HL-60 (cell line): ENCODE data around the gene BLTP2.

Experiments
- DNase-seq, 2 experiments: peaks; one replicate each; pipeline ENCODE4 v3.0.0-alpha.2; 2010 to 2020; ENCODE audit warnings: low read depth in 1 of 2, low spot score in 1 of 2
- H3K27ac ChIP-seq: fragments of 250-450 bp; sonication (Bioruptor Pico); replicated peaks from 2 replicates; pipeline ENCODE4 v1.5.1; 2020; ENCODE audit warnings: mild to moderate bottlenecking, moderate library complexity
- H3K27me3 ChIP-seq: fragments of 250-450 bp; sonication (Bioruptor Pico); 2 replicates; pipeline ENCODE4 v1.5.1; 2021; ENCODE audit warnings: mild to moderate bottlenecking, moderate library complexity; ENCODE audit not compliant: insufficient read depth, poor library complexity, severe bottlenecking
- H3K4me3 ChIP-seq: replicated peaks from 2 replicates; pipeline ENCODE4 v1.5.1; 2011; ENCODE audit warnings: mild to moderate bottlenecking, control low read depth, low read length; ENCODE audit not compliant: insufficient read depth
- GABPA ChIP-seq: IDR thresholded peaks from 2 replicates; pipeline ENCODE4 v1.6.1; 2012; ENCODE audit warnings: low read depth
- POLR2AphosphoS5 ChIP-seq: IDR thresholded peaks from 2 replicates; pipeline ENCODE4 v1.6.1; 2012; ENCODE audit warnings: low read depth
- SPI1 ChIP-seq: IDR thresholded peaks from 2 replicates; pipeline ENCODE4 v1.6.1; 2012; ENCODE audit warnings: low read depth, mild to moderate bottlenecking, borderline replicate concordance
- long read RNA-seq: library from polyadenylated mRNA; unstranded; transcript quantifications from one replicate; pipeline ENCODE4 v2.0.0, GENCODE V29; 2020
- TF ChIP-seq, protein P1 (sequence below): IDR thresholded peaks from one replicate; pipeline ENCODE4 v1.5.1; 2011; ENCODE audit warnings: low read length, control low read depth, inconsistent platforms; ENCODE audit not compliant: insufficient read depth
- TF ChIP-seq, protein P2 (sequence below): IDR thresholded peaks from 2 replicates; pipeline ENCODE4 v1.6.1; 2012; ENCODE audit warnings: low read depth; ENCODE audit not compliant: insufficient replicate concordance

Gene BLTP2
- long read RNA-seq, transcript KIAA0100-210 (11 exons, 1,582 nt), result major isoform, 13 of 48 reads
- long read RNA-seq, partial matches to known transcripts, result 23 of 48 reads
- long read RNA-seq, other reads (novel, unspliced or antisense), result 11 of 48 reads

DNA sequence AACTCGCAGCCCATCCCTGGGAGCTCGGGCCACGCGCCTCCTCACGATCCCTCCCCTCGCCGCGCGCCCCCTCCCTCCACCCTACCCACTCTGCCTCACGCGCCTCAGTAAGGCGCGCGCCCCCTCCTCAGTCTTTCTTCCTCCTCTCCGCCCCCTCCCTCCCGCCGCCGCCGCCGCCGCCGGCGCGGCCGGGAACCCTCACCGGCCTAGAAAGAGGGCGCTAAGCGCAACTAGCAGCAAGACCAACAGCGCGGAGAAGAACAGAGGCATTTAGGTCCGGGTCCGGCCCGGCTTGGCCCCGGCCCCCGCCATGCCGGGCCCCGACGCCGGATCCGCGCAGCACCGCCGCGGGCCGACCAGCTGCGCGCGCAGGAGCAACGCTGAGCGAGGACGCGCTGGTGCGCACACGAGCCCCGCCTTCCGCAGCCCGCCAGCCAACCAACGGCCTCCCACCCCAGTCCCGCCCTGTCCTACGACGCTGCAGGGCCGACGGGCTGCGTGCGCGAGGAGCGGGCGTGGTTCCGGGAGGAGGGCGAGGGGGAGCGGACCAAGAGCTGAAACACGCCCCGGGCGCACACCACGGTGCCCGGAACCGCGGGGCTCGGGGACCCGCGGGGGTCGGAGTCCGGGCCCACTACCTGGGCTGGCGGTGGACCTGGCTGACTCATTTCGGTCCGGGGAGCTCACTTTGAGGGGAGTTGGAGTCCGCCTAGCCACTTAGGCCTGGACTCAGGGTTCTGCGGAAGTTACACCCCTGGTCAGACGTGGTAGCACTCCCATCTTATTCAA lies at the start of gene BLTP2:
BLTP2 (minus strand) TSS at position 372 of the 789 bp plus-strand sequence; CDS start at position 270, 102 bp downstream.
- Histone ChIP-seq H3K27ac (peak within 1 kb of the TSS; percentile 76), H3K27me3 (no peaks in the 10 kb centered on the region), H3K4me3 (peak within 1 kb of the TSS; percentile 74)
- TF ChIP-seq GABPA, result peak; percentile 65
- TF ChIP-seq SPI1, result no peak; the same call in 1 of the 2 replicates
- DNase-seq, result peak; percentile 93 to 97

DNA sequence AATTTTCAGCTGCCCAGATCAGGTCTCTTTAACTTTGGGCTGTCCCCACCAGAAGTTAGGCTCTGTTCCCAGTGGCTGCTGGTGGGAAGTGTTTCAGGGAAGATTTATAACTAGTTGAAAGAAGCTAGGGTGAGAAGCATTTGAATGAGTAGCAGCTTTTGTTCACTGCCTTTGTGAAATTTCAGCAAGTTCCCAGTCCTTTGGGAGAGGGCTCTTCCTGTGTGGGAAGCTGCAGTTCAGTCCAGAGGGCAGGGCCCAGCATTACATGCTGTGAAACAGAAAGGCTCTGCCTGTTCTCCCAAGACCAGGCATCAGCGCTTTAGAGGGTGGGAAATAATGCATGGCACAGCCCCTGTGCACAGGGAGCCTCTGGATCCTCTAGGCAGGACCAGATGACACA lies 48.9 kb upstream of the BLTP2 start:
- no peak overlapping the region for H3K4me3 ChIP-seq

DNA sequence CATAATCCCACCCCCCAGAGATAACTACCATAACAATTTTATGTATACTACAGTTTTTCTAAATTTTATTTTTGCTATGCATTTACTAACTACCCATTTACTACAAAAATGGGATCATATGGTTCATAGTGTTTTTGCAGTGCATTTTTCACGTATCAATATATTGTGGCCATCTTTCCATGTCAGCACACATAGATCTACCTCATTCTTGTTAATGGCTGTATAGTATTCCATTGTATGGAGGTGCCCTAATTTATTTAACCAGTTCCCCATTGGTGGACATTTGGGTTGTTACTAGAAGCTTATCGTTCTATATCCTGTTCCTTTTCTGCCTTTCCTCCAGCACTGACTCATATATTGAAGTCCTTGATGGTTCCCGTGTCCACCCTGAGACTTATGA lies 44.1 kb upstream of the BLTP2 start:
- no peak overlapping the region for H3K4me3 ChIP-seq
- no peak overlapping the region for H3K27ac ChIP-seq
- TF ChIP-seq, protein P1, sequence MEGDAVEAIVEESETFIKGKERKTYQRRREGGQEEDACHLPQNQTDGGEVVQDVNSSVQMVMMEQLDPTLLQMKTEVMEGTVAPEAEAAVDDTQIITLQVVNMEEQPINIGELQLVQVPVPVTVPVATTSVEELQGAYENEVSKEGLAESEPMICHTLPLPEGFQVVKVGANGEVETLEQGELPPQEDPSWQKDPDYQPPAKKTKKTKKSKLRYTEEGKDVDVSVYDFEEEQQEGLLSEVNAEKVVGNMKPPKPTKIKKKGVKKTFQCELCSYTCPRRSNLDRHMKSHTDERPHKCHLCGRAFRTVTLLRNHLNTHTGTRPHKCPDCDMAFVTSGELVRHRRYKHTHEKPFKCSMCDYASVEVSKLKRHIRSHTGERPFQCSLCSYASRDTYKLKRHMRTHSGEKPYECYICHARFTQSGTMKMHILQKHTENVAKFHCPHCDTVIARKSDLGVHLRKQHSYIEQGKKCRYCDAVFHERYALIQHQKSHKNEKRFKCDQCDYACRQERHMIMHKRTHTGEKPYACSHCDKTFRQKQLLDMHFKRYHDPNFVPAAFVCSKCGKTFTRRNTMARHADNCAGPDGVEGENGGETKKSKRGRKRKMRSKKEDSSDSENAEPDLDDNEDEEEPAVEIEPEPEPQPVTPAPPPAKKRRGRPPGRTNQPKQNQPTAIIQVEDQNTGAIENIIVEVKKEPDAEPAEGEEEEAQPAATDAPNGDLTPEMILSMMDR, result no peak
- TF ChIP-seq, protein P2, sequence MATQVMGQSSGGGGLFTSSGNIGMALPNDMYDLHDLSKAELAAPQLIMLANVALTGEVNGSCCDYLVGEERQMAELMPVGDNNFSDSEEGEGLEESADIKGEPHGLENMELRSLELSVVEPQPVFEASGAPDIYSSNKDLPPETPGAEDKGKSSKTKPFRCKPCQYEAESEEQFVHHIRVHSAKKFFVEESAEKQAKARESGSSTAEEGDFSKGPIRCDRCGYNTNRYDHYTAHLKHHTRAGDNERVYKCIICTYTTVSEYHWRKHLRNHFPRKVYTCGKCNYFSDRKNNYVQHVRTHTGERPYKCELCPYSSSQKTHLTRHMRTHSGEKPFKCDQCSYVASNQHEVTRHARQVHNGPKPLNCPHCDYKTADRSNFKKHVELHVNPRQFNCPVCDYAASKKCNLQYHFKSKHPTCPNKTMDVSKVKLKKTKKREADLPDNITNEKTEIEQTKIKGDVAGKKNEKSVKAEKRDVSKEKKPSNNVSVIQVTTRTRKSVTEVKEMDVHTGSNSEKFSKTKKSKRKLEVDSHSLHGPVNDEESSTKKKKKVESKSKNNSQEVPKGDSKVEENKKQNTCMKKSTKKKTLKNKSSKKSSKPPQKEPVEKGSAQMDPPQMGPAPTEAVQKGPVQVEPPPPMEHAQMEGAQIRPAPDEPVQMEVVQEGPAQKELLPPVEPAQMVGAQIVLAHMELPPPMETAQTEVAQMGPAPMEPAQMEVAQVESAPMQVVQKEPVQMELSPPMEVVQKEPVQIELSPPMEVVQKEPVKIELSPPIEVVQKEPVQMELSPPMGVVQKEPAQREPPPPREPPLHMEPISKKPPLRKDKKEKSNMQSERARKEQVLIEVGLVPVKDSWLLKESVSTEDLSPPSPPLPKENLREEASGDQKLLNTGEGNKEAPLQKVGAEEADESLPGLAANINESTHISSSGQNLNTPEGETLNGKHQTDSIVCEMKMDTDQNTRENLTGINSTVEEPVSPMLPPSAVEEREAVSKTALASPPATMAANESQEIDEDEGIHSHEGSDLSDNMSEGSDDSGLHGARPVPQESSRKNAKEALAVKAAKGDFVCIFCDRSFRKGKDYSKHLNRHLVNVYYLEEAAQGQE, result no peak
- no peak for TF ChIP-seq SPI1

More for the DNA sequence above, 48.9 kb upstream of the BLTP2 start:
- H3K27me3 ChIP-seq, result no peaks in the 10 kb centered on the region
- no peak for DNase-seq
- H3K27ac ChIP-seq, result no peak overlapping the region
- no peak for TF ChIP-seq POLR2AphosphoS5
- TF ChIP-seq GABPA, result no peak
- TF ChIP-seq, protein P2, result no peak
- no peak for TF ChIP-seq SPI1
- TF ChIP-seq, protein P1, result no peak

DNA sequence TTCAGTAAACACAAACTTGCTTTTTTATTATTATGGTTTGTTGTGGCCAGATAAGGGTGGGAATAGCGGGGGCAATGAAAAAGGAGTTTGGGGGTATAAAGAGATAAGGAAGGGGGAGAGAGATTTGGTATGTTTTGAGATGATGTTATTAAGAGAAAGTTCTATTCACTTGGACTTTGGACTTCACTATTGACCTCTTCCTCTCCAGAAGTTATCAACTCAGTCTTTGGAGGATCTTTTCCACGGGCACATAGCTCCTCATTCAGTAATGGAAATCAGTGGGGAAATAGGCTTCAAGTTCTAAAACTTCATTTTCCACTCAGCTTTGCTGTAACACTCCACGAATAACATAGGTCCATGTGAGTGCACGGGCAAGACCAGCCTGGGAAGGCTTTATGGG lies 43.5 kb upstream of the BLTP2 start:
- H3K4me3 ChIP-seq, result no peak overlapping the region
- DNase-seq, result no peak
- H3K27me3 ChIP-seq, result no peaks in the 10 kb centered on the region
- no peak for TF ChIP-seq SPI1
- TF ChIP-seq, protein P1, result no peak
- no peak for TF ChIP-seq GABPA
- no peak for TF ChIP-seq POLR2AphosphoS5
- TF ChIP-seq, protein P2, result no peak
- H3K27ac ChIP-seq, result no peak overlapping the region

More for the DNA sequence above, 44.1 kb upstream of the BLTP2 start:
- no peak for DNase-seq
- no peaks in the 10 kb centered on the region for H3K27me3 ChIP-seq
